KOPT-K1 (cell line): ENCODE measurements around the gene CEACAM21.

Experiments
- H3K27ac ChIP-seq: fragments of 200-600 bp; sonication (generic); 2 replicates; pipeline ENCODE4 v1.5.1; 2016; ENCODE audit warnings: antibody characterized with exemption, mild to moderate bottlenecking, low read depth, low read length; ENCODE audit not compliant: poor library complexity, severe bottlenecking
- H3K36me3 ChIP-seq: fragments of 200-600 bp; sonication (generic); 2 replicates; pipeline ENCODE4 v1.5.1; 2017; ENCODE audit warnings: antibody characterized with exemption, mild to moderate bottlenecking, low read length, moderate library complexity; ENCODE audit not compliant: insufficient read depth
- H3K9me3 ChIP-seq: fragments of 200-600 bp; sonication (generic); 2 replicates; pipeline ENCODE4 v1.5.1; 2017; ENCODE audit warnings: antibody characterized with exemption, low read length, mild to moderate bottlenecking; ENCODE audit not compliant: insufficient read depth, poor library complexity, severe bottlenecking

CEACAM21 gene

DNA sequence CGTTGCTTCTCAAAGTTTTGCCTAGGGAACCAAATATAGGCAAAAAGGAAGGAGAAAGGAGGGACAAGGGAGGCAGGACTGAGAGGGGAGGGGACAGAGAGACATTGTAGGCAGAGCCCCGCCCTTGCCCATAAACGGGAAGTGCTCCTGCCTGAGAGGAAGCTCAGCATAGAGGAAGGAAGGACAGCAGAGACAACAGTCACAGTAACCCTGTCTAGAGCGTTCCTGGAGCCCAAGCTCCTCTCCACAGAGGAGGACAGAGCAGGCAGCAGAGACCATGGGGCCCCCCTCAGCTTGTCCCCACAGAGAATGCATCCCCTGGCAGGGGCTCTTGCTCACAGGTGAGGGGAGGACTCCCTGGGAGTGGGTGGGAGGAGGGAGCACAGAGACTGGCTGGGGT, at the start of gene CEACAM21:
CEACAM21 (plus strand) TSS at position 169 of the 400 bp plus-strand sequence; CDS start at position 278, 109 bp downstream.
- Histone ChIP-seq H3K9me3 (peaks cover 9% of the 10 kb centered on the region), H3K27ac (peak within 1 kb of the TSS; percentile 21), H3K36me3 (no peaks in the 10 kb centered on the region)

DNA sequence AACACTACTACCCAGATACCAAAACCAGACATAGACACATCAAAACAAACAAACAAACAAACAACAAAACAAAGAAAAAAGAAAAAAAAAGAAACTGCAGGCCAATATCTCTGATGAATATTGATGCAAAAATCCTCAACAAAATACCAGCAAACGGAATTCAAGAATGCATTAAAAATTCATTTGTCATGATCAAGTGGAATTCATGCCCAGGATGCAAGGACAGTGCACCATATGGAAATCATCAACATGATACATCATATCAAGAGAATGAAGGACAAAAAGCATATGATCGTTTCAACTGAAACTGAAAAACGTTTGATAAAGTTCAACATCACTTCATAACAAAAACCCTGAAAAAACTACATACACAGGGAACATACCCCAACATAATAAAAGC, 48.9 kb upstream of the CEACAM21 start:
- no peaks in the 10 kb centered on the region for H3K36me3 ChIP-seq
- H3K27ac ChIP-seq = no peak overlapping the region
- H3K9me3 ChIP-seq = no peaks in the 10 kb centered on the region

DNA sequence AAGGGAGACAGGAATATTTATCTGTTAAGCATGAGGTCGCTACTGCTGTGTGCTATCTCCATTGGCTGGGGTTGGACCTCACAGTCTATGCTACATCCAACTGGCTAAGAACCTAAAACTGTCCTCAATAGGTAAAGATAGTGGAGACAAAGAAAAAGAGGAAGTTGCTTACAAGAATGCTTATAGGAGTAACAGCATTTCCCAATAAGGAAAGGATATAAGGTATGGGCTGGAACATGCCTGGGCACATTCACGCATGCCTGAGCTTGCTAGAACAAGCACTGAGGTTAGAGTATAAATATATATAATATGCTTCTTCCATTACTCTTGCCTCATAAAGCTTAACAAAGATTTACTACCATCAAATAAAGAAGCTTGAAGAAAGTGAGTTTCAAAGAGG, 47.9 kb upstream of the CEACAM21 start:
- no peaks in the 10 kb centered on the region for H3K36me3 ChIP-seq
- H3K9me3 ChIP-seq = no peaks in the 10 kb centered on the region
- no peak overlapping the region for H3K27ac ChIP-seq

DNA sequence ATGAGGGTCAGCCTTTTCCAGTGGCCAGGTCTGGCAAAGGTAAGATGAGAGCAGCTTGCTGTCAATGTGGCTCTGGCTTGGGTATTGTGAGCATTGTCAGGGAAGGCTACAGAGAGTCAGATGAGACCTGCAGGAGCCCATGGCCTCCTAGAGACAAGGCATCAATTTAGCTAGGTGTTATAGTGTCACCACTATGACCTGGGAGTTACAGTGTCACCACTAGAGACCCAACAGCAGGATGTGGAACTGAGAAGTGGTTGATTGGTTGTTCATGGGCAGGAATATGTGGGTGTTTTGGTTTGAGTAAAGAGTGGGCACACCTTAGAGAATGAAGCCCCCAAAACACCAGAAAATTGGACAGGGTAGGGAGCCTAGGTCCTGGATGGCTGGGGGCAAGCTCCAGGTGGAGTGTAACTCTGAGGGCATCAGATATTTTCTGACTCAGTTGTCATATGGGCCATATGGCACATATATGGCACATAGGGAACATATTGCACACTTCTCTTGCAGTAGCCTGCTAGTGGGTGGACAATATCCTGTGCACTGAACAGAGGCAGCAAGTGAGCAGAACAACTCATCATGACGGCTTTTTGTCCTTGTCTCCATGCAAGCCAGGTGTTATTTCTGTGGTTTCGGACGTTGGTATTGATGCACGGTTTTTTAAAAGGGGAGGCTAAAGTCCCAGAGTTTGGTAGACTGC, 46.3 kb upstream of the CEACAM21 start:
- Histone ChIP-seq H3K9me3 (no peaks in the 10 kb centered on the region), H3K36me3 (no peaks in the 10 kb centered on the region), H3K27ac (no peak overlapping the region)

GRCh38 chr19:41530184-41530534, 45.8 kb upstream of the CEACAM21 start:
- no peaks in the 10 kb centered on the region for H3K9me3 ChIP-seq
- H3K27ac ChIP-seq = no peak overlapping the region
- H3K36me3 ChIP-seq = no peaks in the 10 kb centered on the region

DNA sequence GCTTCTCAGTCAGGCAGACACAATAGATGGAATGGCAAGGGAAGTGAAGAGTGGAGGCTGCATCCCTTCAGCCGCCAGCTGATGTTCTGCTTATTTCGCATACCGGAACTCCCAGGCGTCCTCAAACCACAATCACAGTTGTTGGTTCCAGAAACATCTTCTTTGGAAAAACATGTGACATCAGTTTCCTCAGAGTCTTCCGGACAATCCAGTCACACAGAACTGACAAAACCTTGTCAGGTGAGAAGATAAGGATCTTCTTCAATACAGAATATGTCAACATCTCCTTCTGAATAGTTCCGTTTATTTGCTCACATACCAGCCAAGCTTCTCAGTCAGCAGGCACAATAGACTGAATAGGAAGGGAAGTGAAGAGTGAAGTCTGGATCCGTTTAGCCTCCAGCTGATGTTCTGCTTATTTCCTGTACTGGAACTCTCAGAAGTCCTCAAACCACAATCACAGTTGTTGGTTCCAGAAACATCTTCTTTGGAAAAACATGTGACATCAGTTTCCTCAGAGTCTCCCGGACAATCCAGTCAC, 45.1 kb upstream of the CEACAM21 start:
- no peaks in the 10 kb centered on the region for H3K36me3 ChIP-seq
- no peaks in the 10 kb centered on the region for H3K9me3 ChIP-seq
- H3K27ac ChIP-seq = no peak overlapping the region

- Histone ChIP-seq H3K27ac (no peak overlapping the region), H3K9me3 (no peaks in the 10 kb centered on the region), H3K36me3 (no peaks in the 10 kb centered on the region)
These were observed 44.3 kb upstream of the CEACAM21 start for GRCh38 chr19:41531438-41532311.

GRCh38 chr19:41532526-41532925, 43.4 kb upstream of the CEACAM21 start:
- Histone ChIP-seq H3K27ac (no peak overlapping the region), H3K9me3 (no peaks in the 10 kb centered on the region)

DNA sequence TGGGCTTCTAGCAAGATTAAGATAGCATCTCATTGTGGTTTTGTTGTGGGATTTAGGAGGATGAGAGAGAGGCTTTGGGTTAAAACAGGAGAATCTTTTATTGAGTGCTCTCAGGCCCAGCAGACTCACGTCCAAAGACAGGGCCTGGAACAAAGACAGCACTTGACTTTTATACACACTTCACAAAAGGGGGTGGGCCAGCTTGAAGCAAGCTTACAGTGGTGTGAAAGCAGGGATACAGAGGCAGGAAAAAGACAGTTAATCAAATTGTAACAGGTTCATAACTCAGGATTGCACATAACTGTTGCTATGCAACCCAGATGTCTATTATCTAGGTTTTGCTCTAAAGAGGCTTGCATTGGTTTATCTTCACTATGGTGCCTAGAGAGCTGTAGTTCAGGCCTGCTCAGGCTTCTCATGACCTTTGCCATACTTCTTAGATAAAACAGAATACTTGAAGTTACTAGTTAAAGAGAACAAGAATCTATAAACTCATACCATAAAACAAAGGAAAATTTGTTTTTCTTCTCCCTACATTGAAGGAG, 42.2 kb upstream of the CEACAM21 start:
- H3K36me3 ChIP-seq = no peaks in the 10 kb centered on the region
- H3K9me3 ChIP-seq = peaks cover 7% of the 10 kb centered on the region
- no peak overlapping the region for H3K27ac ChIP-seq

More at GRCh38 chr19:41532526-41532925, 43.4 kb upstream of the CEACAM21 start:
- H3K36me3 ChIP-seq = no peaks in the 10 kb centered on the region

DNA sequence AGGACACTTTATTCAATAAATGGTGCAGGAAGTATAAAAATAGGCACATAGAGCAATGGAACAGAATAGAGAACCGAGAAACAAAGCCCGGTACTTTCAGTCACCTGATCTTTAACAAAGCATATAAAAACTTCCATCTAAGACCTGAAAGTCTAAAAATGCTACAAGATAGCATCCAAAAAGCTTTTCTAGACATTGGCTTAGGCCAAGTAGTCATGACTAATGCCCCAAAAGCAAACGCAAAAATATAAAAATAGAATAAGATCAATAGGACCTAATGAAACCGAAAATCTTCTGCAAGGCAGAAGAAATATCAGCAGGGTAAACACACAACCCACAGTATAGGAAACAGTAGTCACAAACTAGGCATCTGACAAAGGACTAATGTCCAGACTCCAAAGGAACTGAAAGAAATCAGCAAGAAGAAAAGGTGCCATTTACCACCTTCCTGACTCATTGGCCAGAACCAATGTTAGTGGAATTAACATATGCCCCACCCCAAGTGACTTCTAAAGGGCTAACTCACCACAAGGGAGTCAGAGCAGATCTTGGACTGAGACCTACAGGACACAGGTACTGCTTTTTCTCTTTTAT, 40.8 kb upstream of the CEACAM21 start:
- peaks cover 7% of the 10 kb centered on the region for H3K9me3 ChIP-seq
- no peaks in the 10 kb centered on the region for H3K36me3 ChIP-seq
- no peak overlapping the region for H3K27ac ChIP-seq

- H3K27ac ChIP-seq = no peak overlapping the region
- no peaks in the 10 kb centered on the region for H3K36me3 ChIP-seq
- peaks cover 7% of the 10 kb centered on the region for H3K9me3 ChIP-seq
These were observed 38.2 kb upstream of the CEACAM21 start for GRCh38 chr19:41537789-41538188.

DNA sequence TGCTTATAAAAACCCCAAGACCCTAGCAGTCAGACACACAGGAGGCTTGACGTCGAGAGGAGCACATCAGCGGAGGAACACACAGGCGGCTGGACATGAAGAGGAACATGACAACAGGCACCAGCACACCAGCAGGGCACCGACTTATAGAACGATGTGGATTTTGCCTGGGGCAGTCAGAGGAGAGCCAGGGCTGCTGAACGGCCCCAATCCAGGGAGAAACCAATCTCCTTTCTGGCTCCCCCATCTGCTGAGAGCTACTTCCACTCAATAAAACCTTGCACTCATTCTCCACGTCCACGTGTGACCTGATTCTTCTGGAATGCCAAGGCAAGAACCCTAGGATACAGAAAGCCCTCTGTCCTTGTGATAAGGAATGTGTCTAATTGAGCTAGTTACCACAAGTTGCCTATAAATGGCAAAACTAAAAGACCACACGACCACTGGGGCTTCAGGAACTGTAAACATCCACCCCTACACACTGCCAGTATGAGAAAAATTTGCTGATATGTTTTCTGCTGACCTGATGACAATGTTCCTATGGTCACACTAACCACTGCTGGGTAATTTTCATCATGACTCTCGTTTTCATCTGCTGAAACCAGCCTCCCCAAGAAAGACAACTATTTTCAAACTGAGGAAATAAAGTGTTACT, 35.8 kb upstream of the CEACAM21 start:
- Histone ChIP-seq H3K27ac (no peak overlapping the region), H3K9me3 (peaks cover 7% of the 10 kb centered on the region), H3K36me3 (no peaks in the 10 kb centered on the region)

DNA sequence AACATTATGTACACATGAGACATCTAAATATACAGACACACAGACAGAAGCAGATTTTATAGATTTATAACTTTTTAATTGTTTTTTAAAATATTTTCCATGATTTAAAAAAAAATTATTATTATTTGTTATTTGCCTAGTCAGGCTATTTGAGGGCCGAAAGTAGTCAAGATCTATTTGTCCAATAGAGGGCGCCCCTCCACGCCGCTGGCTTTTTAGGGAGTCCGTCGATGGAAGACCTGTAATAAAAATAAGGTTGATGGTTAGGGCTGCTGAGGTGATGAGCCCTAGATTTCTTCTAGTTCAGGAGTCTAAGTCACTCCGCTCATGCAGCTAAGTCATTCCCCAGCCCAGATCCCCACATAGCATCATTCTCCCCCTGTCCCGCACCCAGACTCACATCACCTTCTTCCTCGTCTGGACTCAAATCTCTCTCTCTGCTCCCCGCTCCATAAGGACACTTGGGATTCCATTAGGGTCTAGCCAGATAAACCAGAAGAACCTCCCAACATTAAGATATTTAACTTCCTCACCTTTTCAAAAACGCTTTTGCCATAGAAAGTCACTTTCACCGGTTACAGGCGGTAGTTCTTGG, 33.9 kb upstream of the CEACAM21 start:
- peaks cover 7% of the 10 kb centered on the region for H3K9me3 ChIP-seq
- no peaks in the 10 kb centered on the region for H3K36me3 ChIP-seq
- H3K27ac ChIP-seq = no peak overlapping the region

GRCh38 chr19:41542622-41543021, 33.3 kb upstream of the CEACAM21 start:
- H3K9me3 ChIP-seq = peaks cover 7% of the 10 kb centered on the region
- no peak overlapping the region for H3K27ac ChIP-seq
- no peaks in the 10 kb centered on the region for H3K36me3 ChIP-seq
